Measurements from ENCODE around the gene WDR36. TPM values are rescaled to one million over a fixed set of nuclear protein-coding genes. Genes with fewer than 3 reads are reported as not detected.

Gene WDR36
- total RNA-seq, 2 donors from 2014 or later = 21.0 to 22.4 TPM

DNA sequence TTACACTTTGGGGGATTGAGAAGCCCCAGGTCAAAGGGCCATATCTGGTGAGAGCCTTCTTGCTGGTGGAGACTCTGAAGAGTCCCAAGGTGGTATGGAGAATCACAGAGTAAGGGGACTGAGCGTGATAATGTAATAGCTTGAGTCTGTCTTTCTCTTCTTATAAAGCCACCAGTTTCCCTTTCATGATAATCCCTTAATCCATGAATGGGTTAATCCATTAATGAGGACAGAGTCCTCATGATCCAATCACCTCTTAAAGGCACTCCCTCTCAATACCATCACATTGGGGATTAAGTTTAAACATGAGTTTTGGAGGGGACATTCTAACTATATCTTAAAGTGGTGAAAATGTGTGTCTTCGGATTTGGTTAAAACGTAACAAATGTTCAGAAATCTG lies 21.5 kb downstream of the WDR36 start:
- Histone ChIP-seq H3K4me3 (no peak overlapping the region), H3K27ac (no peak overlapping the region), H3K27me3 (replicated peaks; ENCODE audit: insufficient read depth) (no peaks in the 10 kb centered on the region), H3K9me3 (no peaks in the 10 kb centered on the region), H3K4me1 (replicated peaks) (no peaks in the 10 kb centered on the region), H3K36me3 (no peaks in the 10 kb centered on the region)
- WGBS = 96% methylated on average over 3 of the region's 3 CpGs
- no peak for DNase-seq (ENCODE audit: low spot score)
- TF ChIP-seq, protein P1, sequence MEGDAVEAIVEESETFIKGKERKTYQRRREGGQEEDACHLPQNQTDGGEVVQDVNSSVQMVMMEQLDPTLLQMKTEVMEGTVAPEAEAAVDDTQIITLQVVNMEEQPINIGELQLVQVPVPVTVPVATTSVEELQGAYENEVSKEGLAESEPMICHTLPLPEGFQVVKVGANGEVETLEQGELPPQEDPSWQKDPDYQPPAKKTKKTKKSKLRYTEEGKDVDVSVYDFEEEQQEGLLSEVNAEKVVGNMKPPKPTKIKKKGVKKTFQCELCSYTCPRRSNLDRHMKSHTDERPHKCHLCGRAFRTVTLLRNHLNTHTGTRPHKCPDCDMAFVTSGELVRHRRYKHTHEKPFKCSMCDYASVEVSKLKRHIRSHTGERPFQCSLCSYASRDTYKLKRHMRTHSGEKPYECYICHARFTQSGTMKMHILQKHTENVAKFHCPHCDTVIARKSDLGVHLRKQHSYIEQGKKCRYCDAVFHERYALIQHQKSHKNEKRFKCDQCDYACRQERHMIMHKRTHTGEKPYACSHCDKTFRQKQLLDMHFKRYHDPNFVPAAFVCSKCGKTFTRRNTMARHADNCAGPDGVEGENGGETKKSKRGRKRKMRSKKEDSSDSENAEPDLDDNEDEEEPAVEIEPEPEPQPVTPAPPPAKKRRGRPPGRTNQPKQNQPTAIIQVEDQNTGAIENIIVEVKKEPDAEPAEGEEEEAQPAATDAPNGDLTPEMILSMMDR (IDR thresholded peaks at IDR 0.05) = no peak
- no peak for TF ChIP-seq POLR2A (IDR thresholded peaks at IDR 0.05)
- TF ChIP-seq POLR2AphosphoS5 (IDR thresholded peaks at IDR 0.05) = no peak
- intact Hi-C loops (cut with DNase I) = no loop called here

DNA sequence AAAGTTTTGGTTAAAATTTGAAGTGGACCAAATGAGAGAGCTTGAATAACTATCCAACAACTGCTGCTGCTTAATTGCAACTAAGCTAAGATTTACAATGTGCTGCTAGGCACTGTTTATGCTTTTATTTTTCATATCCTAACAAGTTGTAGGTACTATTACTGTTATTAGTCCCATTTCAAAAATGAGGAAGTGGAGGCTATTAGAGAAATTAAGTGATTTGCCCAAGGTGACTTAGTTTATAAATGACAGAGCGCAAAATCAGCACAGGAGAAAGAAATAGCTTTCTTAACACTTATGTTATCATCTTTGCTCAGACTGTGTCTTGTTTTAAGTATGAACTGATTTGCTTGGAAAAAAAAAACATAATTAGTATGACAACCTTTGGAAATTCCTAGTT lies 23.1 kb downstream of the WDR36 start:
- Histone ChIP-seq H3K36me3 (no peaks in the 10 kb centered on the region), H3K4me3 (no peak overlapping the region), H3K27me3 (replicated peaks; ENCODE audit: insufficient read depth) (no peaks in the 10 kb centered on the region), H3K27ac (no peak overlapping the region), H3K9me3 (no peaks in the 10 kb centered on the region), H3K4me1 (replicated peaks) (no peaks in the 10 kb centered on the region)
- intact Hi-C loops (cut with DNase I) = no loop called here
- TF ChIP-seq, protein P1 (IDR thresholded peaks at IDR 0.05) = no peak
- TF ChIP-seq POLR2AphosphoS5 (IDR thresholded peaks at IDR 0.05) (no peak), POLR2A (IDR thresholded peaks at IDR 0.05) (no peak)
- no peak for DNase-seq (ENCODE audit: low spot score)
- whole genome bisulfite sequencing = 100% methylated on average over 1 of the region's 1 CpG

DNA sequence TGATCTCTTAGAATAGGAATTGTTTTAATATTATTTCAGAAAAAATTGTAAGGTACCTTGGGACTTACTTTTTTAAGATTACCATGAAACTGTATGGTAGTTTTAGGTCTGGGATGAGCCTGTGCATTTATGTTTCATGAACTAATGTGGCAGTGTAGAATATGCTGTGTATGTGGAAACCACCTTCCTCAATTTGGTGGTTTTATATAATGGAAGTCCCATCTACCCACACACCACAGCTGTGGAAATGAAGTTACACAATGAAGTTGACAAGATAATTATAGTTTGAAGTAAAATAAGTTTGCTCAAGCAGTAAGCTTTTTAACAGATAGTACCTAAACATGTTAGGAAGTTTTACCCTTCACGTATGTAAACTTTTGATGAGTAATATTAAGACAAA lies 24.4 kb downstream of the WDR36 start:
- TF ChIP-seq, protein P1 (IDR thresholded peaks at IDR 0.05) = no peak
- TF ChIP-seq POLR2A (IDR thresholded peaks at IDR 0.05) (no peak), POLR2AphosphoS5 (IDR thresholded peaks at IDR 0.05) (no peak)
- WGBS = 47% methylated on average over 1 of the region's 1 CpG
- no peak for DNase-seq (ENCODE audit: low spot score)
- H3K9me3 ChIP-seq = no peaks in the 10 kb centered on the region
- peaks cover 0 to 4% of the 10 kb centered on the region in 2 donors for H3K36me3 ChIP-seq
- intact Hi-C loops (cut with DNase I) = no loop called here
- H3K4me1 ChIP-seq (replicated peaks) = no peaks in the 10 kb centered on the region
- H3K27ac ChIP-seq = no peak overlapping the region
- H3K27me3 ChIP-seq (replicated peaks; ENCODE audit: insufficient read depth) = no peaks in the 10 kb centered on the region
- H3K4me3 ChIP-seq = no peak overlapping the region

DNA sequence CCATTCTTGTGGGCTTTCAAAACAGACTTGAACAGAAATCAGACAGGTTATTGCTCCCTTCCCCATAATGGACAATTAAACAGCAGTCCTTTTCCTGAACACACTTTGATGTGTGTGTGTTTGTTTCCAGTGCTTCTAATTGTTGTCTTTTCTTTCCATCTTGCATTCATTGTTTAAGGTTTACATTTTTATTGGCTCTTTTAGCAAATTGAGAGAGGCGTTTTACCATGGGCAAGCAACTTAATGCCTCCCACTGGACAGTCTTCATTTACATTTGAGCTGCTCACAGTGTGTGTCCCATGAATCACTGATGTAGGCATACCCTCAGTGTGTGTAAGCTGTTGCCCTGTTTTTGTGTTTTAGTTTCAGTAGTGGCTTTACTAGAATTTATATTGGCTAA lies 25.0 kb downstream of the WDR36 start:
- H3K27ac ChIP-seq = no peak overlapping the region
- no peak for DNase-seq (ENCODE audit: low spot score)
- H3K36me3 ChIP-seq = peaks cover 0 to 4% of the 10 kb centered on the region in 2 donors
- no peaks in the 10 kb centered on the region for H3K9me3 ChIP-seq
- no peak overlapping the region for H3K4me3 ChIP-seq
- 68% methylated on average over 1 of the region's 1 CpG for WGBS
- intact Hi-C loops (cut with DNase I) = no loop called here
- TF ChIP-seq, protein P1 (IDR thresholded peaks at IDR 0.05) = no peak
- no peak for TF ChIP-seq POLR2A (IDR thresholded peaks at IDR 0.05)
- TF ChIP-seq POLR2AphosphoS5 (IDR thresholded peaks at IDR 0.05) = no peak
- H3K27me3 ChIP-seq (replicated peaks; ENCODE audit: insufficient read depth) = no peaks in the 10 kb centered on the region
- H3K4me1 ChIP-seq (replicated peaks) = no peaks in the 10 kb centered on the region

DNA sequence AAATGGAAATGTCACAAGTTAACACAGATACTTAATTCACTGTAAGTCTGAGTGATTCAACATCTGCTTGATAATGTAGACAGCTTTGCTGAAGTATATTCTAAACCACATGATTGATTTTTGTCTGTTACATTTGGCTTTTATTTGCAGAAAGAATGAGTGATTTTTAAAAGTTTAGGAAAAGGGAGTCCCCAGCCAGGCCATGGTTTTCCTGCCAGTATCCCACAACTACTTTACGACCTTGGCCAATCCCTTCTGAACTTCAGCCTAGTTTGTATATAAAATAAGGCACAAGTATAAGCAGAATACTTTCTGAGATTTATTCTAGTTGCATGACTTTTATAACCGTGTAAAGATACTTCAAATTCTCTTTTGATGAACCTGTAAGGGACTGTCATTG lies 27.1 kb downstream of the WDR36 start:
- WGBS = 53% methylated on average over 2 of the region's 2 CpGs
- TF ChIP-seq POLR2A (IDR thresholded peaks at IDR 0.05) (no peak), POLR2AphosphoS5 (IDR thresholded peaks at IDR 0.05) (no peak)
- TF ChIP-seq, protein P1 (IDR thresholded peaks at IDR 0.05) = no peak
- no peak overlapping the region for H3K4me3 ChIP-seq
- H3K27me3 ChIP-seq (replicated peaks; ENCODE audit: insufficient read depth) = no peaks in the 10 kb centered on the region
- H3K4me1 ChIP-seq (replicated peaks) = no peaks in the 10 kb centered on the region
- intact Hi-C loops (cut with DNase I) = no loop called here
- H3K36me3 ChIP-seq = peaks cover 0 to 4% of the 10 kb centered on the region in 2 donors
- no peak overlapping the region for H3K27ac ChIP-seq
- H3K9me3 ChIP-seq = no peaks in the 10 kb centered on the region
- DNase-seq (ENCODE audit: low spot score) = no peak

All from prostate gland (tissue), 2 donors.